GM03348 (cell line): ENCODE data around the gene SCMH1.
"Not testable (repeated sequence)": the region's sequence is repeated elsewhere in the genome, so short reads cannot be mapped to it uniquely, and the experiment has no call there.

Source experiments
- DNase-seq: peaks from one replicate; pipeline ENCODE4 v3.0.0; 2012; ENCODE audit warnings: low spot score

SCMH1 gene

DNA sequence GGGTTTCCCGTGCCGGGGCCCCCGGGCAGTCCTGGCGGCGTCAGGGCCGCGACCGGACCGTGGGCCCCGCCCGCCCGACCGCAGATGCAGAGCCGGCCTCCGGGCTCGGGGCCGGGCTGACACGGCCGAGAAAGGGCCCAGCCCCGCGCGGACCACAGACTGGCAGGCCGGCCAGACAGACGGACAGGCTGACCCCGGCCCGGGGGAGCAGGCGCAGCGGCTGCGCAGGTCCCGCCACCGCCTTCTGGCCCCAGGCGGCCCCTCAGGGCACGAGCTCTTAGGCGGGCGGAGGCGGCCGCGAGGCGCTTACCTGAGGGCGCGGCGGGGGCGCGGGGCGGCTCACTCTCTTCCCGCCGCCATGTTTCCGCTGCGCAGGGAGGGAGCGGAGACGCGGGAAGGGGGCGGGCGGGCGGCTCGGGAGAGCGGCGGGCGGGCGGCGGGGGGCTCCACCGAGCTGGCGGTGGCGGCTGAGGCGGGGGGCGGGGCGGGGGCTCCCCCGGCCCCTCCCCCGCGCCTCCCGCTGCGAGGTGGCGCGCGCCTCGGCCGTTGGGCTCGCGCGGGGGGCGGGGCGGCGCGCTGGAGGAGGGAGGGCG lies at the start of gene SCMH1:
Gene SCMH1 (minus strand): TSS at position 558 of the 593 bp plus-strand sequence. CDS start 56,173 bp downstream, outside the sequence.
- peak; percentile 89 for DNase-seq

DNA sequence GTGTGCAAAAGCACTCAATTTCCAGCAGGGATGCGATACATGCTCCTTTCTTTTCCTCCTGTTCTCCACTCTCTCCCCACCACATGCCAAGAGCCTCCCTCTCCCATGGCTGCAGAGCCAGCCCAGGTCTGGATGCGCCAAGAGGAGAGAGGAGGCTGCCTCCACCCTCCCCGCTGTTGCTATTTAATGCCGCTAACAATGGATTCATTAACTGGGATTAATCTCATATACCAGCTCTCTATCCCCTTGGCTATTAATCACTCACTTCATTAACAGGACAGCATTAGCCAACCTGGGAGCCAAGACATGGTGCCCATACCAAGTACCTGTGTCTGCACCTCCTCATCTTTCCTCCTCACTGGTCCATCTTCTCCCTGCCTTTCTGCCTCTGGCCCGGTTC lies 49.1 kb upstream of the SCMH1 start:
- no peak for DNase-seq

DNA sequence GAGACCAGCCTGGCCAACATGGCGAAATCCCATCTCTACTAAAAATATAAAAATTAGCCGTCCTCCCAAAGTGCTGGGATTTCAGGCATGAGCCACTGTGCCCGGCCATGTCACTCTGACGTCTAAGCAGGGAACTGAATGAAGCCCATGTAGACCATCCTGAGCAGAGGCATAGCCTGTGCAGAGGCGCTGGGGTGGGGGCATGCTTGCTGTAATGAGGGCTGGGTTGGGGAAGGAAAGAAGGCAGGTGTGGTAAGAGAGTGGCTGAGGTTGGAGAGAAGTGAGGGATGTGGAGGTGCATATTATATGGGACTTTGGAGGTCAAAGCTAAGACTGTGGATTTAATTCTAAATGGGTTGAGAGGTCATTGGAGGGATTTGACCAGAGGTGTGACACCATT lies 47.1 kb upstream of the SCMH1 start:
- no peak for DNase-seq

DNA sequence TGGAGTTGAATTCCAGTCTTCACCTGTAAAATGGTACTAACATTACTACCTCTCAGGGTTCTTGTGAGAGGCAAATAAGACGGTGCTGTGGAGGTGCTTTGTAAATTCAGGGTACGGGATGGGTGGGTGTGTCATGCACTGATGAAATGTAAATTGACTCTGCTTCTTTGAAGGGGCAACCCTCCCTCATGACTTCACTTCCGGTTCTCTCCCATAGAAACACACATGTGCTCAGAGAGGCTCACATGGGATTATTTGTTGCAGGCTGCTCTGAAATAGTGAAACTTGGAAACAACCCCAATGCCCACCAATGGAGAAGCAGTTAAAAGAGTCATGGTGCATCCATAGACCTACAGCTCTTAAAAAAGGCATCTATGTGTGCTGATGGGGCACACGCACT lies 44.9 kb upstream of the SCMH1 start:
- no peak for DNase-seq

DNA sequence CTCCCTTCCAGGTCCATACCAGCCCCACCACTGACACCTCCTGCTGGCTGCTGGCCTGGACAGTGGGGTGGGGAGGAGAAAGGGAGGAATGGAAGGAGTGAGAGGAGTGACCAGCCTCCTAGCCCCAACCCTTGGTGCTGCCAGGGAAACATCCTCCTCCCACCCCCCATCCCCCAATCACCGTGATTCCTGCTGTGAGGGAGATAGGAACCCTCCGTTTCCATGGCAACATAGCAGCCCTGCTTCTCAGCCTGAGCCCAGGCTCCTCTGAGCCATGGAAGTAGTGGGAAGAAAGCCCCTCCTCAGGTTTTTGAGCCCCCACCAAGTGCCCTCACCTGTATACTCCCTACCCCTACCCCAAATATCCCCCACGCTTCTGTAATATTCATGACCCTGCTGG lies 44.4 kb upstream of the SCMH1 start:
- DNase-seq: no peak

DNA sequence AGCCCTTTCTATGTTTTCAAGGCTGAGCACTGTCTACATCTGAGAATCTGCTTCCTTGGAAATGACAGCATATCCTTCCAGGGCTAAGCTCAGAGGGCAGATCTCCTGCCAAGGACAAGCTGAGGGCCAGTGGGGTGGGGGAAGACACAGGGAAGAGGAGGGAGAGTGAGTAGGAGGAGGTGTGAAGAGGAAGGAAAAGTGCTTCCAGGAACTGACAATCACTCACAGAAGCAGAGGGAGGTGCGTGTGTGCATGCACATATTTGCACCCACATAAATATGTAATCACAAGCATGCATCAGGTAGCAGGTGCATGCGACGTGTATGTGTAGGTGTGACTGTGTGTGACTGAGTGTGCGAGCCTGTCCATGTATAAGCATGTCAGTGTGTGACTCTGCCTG lies 43.7 kb upstream of the SCMH1 start:
- DNase-seq: no peak

DNA sequence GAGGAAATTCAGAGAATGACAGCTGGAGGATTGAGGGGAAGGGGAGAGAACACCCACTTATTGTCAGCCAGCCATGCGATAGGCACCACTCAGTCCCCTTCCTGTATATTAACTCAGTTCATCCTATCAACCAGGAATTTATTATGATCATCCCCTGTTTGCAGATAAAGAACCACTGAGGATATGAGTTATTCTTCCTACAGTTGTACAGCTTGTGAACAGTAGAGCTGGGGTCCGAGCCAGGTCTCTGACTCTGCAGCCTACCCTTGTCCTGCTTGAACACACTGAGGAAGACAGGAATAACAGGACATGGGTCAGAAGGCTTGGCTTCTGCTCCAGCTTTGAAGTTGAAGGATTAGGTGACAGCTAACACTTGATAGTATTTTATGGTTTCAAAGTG lies 42.0 kb upstream of the SCMH1 start:
- DNase-seq: no peak

DNA sequence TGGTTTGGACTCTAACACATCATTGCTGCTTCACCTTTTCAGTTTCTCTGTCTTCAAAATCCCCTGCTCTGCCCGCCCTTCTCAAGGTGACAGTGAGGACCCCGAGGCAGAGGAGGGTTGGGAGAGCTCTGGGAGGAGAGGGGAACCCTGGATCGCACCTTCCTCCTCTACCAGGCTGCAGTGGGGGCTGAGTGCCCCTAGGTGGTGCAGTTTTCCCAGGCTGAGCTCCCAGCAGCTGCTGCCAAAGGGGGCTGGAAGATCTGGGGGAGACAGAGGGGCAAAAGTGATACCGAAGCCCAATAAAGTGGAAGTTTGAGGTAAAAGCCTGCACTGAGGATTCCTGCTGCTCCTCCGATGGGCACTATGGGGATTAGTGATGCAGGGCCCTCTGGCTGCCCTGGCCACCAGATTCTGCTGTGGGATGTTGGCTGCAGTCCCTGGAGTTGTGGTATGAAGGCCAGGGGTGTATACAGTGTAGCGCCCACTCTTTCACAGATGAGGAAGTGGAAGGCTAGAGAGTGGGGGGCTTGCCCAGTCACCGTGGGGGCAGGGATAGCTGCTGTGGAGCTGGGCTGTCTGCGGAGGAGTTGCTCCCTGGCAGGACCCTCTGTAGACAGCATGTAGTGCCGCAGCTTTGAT lies 40.7 kb upstream of the SCMH1 start:
- DNase-seq: peak; percentile 82

DNA sequence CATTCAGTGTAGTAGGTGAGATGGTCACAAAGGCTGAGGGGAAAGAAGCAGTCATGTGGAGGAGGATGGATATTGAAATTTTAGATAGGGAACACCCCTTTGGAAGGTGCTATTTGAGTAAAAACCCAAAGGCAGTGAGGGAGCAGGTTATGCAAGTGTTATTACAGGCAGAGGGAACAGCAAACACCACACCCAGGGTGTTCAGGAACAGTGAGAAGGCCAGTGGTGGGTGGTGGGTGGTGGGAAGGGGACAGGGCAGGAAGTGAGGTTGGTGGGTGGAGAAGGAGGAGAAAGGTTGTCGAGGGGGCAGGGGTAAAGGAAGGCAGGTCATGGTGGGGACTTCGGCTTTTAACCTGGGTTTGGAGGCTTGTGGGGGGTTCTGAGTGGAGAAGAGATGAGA lies 39.2 kb upstream of the SCMH1 start:
- DNase-seq: no peak

DNA sequence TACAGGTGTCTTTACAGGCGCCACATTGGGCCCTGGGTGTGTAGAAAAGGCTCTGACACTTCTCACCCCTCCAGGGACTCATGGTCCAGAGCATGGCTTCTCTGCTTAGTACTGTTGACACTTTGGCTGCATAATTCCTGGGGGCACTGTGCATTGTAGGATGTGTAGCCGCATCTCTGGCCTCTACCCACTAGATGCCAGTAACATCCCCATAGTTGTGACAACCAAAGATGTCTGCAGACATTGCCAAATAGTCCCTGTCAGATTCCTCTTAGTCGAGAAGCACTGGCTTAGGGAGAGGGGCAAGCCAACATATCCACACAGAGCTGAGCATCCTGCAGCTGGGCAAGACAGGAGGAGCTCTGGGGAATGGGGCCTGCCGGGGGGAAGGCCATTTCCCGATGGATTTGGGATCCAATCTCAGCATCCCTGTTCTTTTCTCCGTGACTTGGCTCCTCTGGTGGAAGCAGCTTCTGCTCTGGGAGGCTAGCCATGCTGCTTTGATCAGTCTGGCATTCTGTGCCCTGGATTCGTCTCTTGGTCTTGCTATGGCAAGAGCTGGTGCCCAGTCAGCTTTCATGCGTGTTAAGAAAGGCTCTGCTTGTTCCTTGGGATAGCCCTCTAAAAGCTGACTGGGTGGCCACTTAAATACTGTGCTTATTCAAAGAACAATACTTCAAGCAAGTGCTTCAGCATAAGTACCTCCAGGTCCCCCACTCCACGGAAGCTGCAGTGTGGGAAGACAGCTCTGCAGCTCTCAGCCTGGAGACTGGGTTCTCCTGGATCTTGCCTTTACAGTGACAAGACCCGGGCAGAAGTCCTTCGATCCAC lies 38.3 kb upstream of the SCMH1 start:
- no peak for DNase-seq

DNA sequence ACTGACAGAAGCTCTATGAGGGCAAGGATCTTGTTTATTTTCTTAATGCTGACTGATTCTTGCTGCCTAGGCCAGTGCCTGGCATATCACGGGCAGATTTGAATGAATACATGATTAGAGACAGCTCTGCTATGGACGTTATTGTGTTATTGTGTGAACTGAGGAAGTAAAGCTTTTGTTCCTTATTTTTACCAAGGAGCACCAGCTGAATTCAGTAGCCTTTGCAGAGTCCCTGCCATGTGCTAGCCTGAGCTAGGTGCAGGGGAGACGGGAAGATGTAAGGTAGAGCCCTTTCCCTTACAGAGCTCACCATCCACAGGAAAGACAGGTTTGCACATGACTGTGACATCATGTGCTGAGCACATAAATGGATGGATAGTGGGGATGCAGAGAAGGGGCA lies 36.0 kb upstream of the SCMH1 start:
- no peak for DNase-seq

DNA sequence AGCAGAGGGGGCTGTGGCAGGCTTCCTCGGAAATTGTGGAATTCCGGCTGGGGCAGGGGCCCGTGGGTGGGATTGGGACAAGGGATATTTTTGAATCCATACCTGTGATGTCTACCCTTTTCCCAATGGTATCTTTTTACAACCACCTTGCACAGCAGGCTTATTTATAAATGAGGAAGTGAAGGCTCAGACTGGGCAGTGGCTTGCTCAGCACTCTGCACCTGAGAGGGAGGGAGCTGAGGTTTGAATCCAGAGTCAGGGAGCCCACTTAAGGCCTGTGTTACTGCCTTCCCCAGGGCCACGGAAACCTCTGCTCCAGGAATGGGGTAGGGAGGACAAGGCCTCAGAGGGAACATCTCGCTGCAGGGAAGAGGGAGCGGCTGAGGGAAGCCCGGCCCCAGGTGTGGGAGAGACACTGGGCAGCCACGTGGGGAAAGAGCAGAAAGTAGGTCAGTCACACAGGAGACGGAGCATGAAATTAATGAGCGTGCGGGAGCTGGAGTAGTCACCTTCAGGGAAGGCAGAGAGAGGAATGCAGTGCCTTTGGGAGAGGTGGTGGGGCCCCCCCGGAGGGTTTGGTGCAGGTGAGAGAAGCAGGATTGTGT lies 35.4 kb upstream of the SCMH1 start:
- no peak for DNase-seq

DNA sequence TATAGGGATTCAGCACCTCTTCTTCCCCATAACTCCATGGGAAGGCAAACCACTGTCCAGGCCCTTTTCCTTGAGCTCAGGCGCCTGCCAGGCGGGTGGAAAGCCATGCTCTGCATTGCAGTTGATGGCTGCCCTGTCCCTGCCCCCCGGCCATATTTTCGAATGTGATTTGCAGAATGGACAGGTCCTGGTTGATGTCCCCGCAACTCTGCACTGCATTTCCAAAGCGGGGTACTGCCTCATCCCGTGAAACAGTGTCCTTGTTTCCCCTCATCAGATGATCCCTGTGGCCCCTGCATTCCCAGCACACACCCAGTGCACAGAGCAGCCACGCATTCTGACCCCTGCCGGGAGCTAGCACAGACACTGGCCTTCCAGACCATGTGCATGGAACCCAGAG lies 33.7 kb upstream of the SCMH1 start:
- DNase-seq: no peak

DNA sequence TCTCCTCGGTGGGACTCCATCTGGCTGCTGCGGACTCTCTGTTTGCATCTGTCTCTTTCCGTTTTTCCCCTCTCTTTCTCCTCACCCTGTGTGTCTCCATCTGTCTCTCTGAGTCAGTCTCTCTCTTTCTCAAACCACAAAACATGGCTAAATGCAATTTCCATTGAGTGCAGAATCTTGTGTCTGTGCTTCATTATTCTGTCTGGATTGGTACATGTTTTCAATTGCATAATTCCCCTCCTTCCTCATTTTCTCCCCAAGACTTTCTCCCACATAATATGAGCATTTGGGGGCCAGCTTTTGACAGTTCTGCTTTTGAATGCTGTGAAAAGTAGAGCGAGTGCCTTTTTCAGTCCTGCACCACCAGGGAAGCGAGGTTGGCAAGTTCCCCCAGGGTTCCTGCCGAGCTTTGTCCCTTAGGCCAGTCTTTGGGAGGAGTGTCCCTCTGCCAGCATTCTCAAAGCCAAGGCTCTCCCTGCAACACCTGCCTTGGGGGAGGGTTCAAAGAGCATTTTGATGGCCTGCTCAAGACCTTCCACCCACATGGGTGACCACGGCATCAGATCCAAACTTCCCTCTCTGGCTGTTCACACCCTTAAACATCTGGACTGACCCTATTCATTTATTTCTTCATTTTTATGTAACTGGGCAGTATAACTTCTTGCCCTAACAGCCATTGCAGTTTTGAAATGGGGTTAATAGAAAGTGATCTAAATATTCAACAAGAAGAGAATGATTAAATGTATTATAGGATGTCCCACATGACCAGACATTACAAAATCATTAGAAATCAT lies 32.8 kb upstream of the SCMH1 start:
- peak; percentile 69 for DNase-seq

DNA sequence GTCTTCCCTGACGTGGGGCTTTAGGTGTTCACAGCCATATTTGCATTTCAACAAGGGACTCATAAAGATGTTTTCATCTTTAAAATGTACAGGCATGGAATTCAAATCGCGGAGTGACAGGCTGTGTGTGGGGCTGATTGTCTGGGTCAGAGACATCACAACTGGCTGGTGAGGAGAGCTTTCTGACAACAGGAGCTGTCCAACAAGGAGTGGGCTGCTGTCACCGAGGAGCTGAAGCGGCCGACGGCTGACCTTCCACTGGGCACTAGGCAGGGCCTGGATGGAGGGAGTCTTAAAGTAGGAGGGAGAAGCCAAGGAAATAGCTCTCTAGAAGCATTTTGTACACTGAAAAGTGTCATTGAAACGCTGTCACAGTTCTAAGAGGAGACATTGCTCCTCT lies 30.5 kb upstream of the SCMH1 start:
- no peak for DNase-seq

DNA sequence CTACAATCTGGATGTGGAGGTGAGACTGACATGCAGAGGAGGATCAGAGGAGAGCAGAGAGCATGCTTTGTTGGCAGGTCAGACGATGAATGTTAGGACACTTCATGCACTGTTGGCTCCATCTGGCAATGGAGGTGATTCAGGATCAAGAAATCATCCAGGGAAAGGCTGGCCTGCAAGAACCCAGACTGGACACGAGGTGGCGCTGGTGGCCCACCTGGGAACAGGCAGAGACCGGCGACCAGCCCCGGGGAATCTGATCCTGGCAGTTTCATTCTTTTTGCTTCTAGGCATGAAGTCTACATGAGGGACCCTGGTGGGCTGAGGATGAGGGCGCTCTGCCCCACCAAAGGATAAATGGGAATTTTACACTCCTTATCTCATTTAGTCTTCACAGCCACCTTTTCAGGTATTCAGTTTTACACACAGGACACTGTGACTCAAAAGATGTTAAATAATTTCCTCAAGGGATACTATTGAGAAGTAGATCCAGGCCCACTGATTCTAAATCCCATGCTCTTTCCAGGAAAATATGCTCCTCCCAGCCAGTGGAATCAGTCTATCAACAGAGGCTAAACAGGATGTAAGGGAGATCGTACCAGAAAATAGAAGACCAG lies 26.2 kb upstream of the SCMH1 start:
- peak; percentile 93 for DNase-seq

DNA sequence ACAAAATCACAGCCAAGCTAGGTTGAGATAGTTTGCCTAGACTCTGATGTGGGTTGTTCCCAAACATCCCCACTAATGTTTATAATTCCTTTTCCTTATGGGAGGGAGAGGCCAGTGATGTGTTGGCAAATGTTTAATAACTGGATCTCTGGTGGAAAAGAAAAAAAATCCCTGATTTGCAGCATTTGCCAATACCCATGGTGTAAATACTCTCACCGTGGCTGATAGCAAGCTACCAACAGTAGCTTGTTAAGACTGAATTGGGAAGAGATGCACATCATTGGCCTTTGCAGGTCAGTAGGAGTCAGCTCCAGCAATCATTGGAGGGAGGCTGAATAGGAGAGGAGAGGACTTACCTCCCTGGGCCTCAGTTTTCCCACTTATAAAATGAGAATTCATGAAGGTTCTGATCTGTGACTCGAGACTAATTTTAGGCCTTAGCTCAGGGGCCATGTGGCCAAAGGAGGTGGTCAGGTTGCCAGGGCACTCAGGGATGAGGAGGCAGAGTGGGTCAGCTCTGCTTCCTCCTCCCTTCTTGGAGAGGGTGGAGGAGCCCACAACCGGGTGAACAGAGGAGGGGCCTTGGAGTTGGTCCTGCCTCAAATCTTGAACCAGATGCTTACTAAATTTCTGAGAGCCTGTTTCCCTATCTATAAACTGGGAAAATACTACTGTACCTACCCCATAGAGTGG lies 20.0 kb upstream of the SCMH1 start:
- DNase-seq: no peak

DNA sequence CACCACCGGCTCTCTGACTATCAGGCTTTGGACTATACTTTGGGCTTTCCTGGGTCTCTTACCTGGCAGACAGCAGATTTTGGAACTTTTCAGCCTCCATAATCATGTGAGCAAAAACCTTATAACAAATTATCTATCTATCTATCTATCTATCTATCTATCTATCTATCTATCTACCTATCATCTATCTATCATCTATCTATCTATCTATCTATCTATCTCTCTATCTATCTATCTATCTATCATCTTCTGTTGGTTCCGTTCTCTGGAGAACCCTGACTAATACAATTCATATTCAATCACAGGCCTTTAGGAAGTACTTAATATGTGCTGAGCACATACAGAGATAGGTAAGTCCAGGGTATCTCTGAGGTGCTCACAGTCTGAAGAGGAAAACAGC lies 18.7 kb upstream of the SCMH1 start:
- DNase-seq: no peak

DNA sequence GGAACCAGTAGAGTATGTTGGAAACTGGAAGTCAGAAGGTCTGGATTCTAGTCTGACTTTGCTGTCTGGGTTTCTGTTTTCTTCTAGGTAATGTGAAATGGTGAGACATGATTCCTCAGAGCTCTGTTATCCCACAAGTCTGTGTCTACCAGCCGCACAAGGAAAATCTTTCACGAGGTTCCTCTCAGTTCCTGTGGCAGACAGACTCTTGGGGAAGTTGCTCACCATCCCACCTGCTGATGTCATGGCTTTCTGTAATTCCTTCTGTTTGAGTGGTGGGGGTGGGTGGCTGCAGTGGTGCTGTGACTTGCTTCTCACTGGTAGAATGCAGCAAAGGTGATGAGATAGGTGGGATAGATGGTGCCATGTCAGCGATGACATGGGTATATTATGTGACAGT lies 17.1 kb upstream of the SCMH1 start:
- no peak for DNase-seq

DNA sequence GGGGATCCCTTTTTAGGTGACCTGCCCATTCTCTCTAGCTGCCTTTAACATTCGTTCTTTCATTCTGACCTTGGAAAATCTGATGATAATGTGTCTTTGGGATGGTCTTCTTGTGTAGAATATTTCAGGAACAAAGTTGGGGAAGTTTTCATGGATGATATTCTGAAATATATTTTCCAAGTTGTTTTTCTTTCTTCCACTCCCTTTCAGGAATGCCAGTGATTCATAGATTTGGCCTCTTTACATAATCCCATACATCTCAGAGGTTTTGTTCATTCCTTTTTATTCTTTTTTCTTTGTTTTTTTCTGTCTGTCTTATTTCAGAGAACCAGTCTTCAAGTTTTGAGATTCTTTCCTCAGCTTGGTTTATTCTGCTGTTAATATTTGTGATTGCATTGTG lies 13.9 kb upstream of the SCMH1 start:
- DNase-seq: no peak

DNA sequence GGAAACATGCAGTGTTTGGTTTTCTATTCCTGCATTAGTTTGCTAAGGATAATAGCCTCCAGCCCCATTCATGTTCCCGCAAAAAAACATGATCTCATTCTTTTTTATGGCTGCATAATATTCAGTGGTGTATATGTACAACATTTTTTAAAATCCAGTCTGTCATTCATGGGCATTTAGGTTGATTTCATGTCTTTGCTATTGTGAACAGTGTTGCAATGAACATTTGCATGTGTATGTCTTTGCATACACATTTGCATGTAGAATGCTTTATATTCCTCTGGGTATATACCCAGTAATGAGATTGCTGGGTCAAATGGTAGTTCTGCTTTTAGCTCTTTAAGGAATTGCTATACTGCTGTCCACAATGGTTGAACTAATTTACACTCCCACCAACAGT lies 9.0 kb upstream of the SCMH1 start:
- not testable (repeated sequence) for DNase-seq
